Epithelial cell of esophagus (primary cell): Measurements from ENCODE around the gene MTX3.

Source experiments
- DNase-seq: peaks from one replicate; pipeline ENCODE4 v3.0.0; 2010; ENCODE audit warnings: low read depth
- H3K4me3 ChIP-seq: 2 replicates; pipeline ENCODE4 v1.5.1; 2011; ENCODE audit warnings: mild to moderate bottlenecking, low read length, control low read depth
- TF ChIP-seq, protein P1 (sequence below): IDR thresholded peaks from 2 replicates; pipeline ENCODE4 v1.5.1; 2011; ENCODE audit warnings: low read depth, mild to moderate bottlenecking, low read length, control low read depth, inconsistent platforms; ENCODE audit not compliant: insufficient read depth; ENCODE audit errors: missing control alignments

Gene MTX3, protein sequence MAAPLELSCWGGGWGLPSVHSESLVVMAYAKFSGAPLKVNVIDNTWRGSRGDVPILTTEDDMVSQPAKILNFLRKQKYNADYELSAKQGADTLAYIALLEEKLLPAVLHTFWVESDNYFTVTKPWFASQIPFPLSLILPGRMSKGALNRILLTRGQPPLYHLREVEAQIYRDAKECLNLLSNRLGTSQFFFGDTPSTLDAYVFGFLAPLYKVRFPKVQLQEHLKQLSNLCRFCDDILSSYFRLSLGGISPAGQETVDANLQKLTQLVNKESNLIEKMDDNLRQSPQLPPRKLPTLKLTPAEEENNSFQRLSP

DNA sequence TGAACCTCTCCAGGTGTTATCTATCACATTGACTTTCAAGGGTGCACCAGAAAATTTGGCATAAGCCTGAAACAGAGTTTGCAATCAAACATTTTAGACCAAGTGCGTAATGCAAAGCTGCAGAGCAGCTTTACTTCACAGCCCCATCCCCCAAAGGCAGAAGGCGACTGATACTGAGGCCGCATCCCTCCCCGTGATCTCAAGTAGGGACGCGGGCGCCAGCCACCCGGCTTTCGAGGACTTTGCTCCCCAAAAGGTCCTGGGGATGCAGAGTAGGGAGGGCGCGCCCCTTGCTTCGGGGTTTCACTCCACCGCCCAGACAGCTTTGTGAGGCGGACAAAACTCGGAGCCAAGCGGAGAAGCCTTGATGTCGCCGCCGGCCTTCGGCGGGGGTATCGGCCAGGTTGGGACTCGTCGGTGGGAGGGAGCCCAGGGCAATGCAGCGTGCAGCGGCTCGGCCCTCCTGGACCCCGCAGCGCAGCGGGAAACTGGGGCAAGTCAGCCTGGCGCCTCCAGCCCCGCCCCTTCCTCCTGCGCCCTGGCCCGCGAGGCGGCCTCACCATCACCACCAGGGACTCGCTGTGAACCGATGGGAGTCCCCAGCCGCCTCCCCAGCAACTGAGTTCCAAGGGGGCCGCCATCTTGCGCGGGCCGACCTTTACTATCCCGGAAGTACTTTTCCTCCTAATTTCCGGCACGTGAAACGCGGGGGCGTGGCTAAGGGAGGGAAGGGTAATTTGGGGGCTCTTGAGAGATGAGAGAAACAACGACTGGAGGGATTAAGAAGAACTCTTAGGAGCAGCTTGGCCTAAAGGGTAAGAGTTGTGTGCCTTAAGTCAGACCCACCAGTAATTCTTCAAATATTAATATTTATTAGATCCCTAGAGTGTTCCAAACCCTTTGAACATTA, at the start of gene MTX3:
Gene MTX3, minus strand, starts transcription at position 665 of the 910 bp plus-strand sequence. Its CDS starts 24 bp downstream, at position 641.
- DNase-seq, result peak; percentile 81
- peak within 1 kb of the TSS; percentile 90 for H3K4me3 ChIP-seq
- TF ChIP-seq, protein P1, sequence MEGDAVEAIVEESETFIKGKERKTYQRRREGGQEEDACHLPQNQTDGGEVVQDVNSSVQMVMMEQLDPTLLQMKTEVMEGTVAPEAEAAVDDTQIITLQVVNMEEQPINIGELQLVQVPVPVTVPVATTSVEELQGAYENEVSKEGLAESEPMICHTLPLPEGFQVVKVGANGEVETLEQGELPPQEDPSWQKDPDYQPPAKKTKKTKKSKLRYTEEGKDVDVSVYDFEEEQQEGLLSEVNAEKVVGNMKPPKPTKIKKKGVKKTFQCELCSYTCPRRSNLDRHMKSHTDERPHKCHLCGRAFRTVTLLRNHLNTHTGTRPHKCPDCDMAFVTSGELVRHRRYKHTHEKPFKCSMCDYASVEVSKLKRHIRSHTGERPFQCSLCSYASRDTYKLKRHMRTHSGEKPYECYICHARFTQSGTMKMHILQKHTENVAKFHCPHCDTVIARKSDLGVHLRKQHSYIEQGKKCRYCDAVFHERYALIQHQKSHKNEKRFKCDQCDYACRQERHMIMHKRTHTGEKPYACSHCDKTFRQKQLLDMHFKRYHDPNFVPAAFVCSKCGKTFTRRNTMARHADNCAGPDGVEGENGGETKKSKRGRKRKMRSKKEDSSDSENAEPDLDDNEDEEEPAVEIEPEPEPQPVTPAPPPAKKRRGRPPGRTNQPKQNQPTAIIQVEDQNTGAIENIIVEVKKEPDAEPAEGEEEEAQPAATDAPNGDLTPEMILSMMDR, result no peak

DNA sequence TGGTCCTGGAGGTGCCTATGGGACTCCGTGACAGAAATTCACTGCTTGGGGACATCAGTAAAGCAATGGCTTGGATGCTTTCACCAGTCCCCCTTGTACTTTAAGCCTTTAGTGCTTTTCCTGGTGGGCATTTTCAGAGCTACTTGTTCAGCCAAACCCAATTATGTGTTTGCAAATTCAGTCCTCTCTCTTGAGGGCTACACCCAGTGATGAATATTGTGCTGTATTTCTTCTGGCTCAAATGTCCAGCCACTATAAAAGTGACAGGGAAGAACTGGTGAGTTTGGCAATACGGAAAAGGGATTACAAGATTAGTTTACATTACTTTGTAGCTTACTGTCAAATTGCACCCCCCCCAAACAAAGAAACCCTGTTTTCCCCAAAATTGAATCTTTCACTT, 48.6 kb upstream of the MTX3 start:
- DNase-seq, result no peak
- TF ChIP-seq, protein P1, result no peak
- H3K4me3 ChIP-seq, result no peak overlapping the region

DNA sequence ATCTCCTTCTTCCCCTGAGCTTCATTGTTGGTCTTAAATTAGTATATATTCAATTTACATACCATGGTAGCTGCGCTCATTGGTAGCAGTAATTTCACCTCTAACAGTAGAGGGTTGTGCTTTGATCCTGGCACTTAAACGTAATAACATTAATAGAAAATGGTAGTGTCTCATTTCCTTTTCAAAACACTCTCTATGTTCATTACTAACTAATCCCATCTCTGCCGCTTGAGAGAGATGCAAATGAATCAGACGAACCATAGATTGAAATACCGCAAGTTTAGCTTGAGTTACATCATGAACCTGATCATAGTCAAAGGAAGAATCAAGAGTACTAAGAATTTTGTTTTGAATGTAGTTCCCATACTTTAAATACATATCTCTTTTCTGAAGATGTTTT, 46.3 kb upstream of the MTX3 start:
- H3K4me3 ChIP-seq, result no peak overlapping the region
- DNase-seq, result no peak
- TF ChIP-seq, protein P1, result no peak

DNA sequence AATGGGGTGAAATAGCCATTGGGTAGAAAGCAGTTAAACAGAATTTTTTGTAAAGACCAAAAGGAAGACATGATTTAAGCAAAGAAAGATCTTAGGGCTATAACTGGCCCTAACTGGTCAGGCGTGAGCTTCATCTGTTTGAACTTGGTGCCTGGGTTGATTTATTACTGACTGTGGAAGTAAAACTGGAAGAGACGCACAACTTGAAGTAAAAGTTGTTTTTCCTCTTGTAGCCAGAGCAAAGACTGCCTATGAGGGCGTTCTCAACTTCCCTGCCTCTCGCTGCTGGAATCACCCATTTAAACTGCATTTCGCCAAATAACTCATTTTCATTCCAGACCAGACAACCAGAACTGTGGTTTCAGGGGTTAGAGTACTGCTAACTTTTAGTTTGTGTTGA, 45.6 kb upstream of the MTX3 start:
- DNase-seq, result no peak
- no peak overlapping the region for H3K4me3 ChIP-seq
- TF ChIP-seq, protein P1, result no peak

DNA sequence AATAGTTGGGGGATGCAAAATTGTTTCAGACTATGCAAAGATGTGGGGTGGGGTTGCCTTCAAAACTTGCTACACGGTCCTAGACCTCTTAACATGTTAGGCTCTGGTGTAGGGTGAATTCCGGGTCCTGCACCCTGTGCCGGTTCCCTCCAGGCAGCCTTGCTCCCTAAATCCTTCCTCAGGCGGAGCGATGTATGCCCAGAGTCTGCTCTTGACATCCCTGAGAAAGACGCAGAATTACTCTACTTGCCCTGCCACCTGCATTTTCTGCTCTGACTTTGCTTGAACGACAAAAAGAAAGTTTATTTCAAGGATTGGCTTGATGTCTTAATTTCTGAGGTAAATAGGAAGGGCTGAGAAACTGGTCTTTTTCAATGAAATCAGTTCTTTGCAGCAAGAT, 44.8 kb upstream of the MTX3 start:
- no peak overlapping the region for H3K4me3 ChIP-seq
- no peak for DNase-seq
- TF ChIP-seq, protein P1, result no peak

DNA sequence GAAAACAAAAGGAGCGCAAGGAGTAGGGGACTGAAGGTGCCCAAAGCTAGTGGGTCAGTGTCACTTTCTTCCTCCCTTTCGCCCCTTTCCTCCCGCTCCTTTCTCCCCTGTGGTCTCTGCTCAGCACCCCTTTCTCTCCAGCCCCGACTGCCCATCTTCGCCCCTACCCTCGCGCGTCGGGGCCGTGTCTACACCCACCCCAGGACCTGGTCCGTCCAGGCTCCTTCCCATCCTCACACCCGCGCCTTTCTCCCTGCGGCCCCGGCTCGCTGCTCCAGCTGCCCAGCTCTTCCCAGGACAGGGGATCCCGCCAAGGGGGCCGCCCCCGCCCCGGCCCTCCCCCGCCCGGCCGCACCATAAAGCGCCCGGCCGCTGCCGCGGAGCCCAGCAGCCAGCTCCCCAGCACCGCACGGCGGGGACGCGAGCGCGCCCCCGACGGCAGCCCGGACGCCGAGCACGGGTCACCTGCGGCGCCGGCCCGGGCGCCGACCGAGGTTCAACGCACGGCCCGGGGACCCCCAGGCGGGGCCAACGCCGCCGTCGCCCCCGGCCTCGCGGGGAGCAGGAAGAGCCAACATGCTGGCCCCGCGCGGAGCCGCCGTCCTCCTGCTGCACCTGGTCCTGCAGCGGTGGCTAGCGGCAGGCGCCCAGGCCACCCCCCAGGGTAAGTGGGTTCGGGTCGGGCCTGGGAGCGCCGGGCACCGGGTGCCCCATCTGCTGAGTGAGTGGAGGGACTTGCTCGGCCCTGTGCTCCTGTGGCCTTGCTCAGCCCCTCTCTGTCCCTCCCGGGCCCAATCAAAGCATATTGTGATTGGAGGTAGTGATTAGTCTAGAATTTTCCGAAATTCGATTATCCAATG, 44.1 kb upstream of the MTX3 start, which contains the start of gene THBS4:
Gene THBS4, plus strand, starts transcription at position 387 of the 860 bp plus-strand sequence. Its CDS starts 190 bp downstream, at position 577.
- H3K4me3 ChIP-seq, result no peak within 1 kb of the TSS
- DNase-seq, result no peak
- TF ChIP-seq, protein P1, result no peak
